H1 (cell line): ENCODE measurements around the gene PDYN. TPM values are rescaled to one million over a fixed set of nuclear protein-coding genes. Genes with fewer than 3 reads are reported as not detected.

Source experiments
- CTCF ChIA-PET: fragments of 300-600 bp; sonication (Branson Sonifier 250); formaldehyde crosslinking; loops from one replicate; lab custom pipeline; 2021; ENCODE audit not compliant: partially characterized antibody; lab: Charles Lee
- POLR2A ChIA-PET: fragments of 300-600 bp; sonication (Branson Sonifier 250); formaldehyde crosslinking; loops from one replicate; lab custom pipeline; 2021; ENCODE audit warnings: inconsistent platforms; ENCODE audit not compliant: partially characterized antibody; lab: Charles Lee
- DNase-seq, 2 experiments: peaks; one replicate each; pipeline versions ENCODE4 v3.0.0 to v3.0.0-alpha.2; 2010 to 2022; ENCODE audit warnings: low spot score in 2 of 2, low read depth in 1 of 2, mixed read lengths in 1 of 2
- FAIRE-seq: peaks from 2 replicates; lab custom pipeline; 2011; peaks lifted over from hg19 to GRCh38; lab: Jason Lieb, UNC
- H2AFZ ChIP-seq: 2 replicates; pipeline ENCODE4 v1.8.1; 2012; ENCODE audit warnings: low read length, inconsistent platforms
- H2AK5ac ChIP-seq: 2 replicates; pipeline ENCODE4 v1.6.1; 2013; ENCODE audit warnings: low read depth, low read length
- H2BK120ac ChIP-seq: replicated peaks from 2 replicates; pipeline ENCODE3; 2013; ENCODE audit warnings: low read depth, low read length, inconsistent platforms
- H2BK12ac ChIP-seq: 2 replicates; pipeline ENCODE4 v1.6.1; 2013; ENCODE audit warnings: low read depth, low read length
- H2BK15ac ChIP-seq: 2 replicates; pipeline ENCODE4 v1.6.1; 2013; ENCODE audit warnings: low read length
- H2BK20ac ChIP-seq: 2 replicates; pipeline ENCODE4 v1.6.1; 2013; ENCODE audit warnings: low read length
- H2BK5ac ChIP-seq: 2 replicates; pipeline ENCODE4 v1.6.1; 2013; ENCODE audit warnings: low read depth, low read length
- H3K14ac ChIP-seq: 2 replicates; pipeline ENCODE4 v1.6.1; 2013; ENCODE audit warnings: inconsistent platforms; ENCODE audit not compliant: insufficient read length
- H3K18ac ChIP-seq: 2 replicates; pipeline ENCODE4 v1.6.1; 2013; ENCODE audit warnings: low read length; ENCODE audit errors: extremely low read depth
- H3K23ac ChIP-seq: 2 replicates; pipeline ENCODE4 v1.6.1; 2013; ENCODE audit warnings: inconsistent platforms; ENCODE audit not compliant: insufficient read length
- H3K23me2 ChIP-seq: 2 replicates; pipeline ENCODE4 v1.6.1; 2013; ENCODE audit warnings: low read depth, low read length
- H3K27ac ChIP-seq: 2 replicates; pipeline ENCODE4 v1.6.1; 2011; ENCODE audit warnings: low read depth, low read length, inconsistent platforms
- H3K27me3 ChIP-seq, 4 experiments: replicated peaks in 1 of 4; 1 replicate in 1 of 4; 2 replicates in 3 of 4; pipeline versions ENCODE4 v1.6.1 to v1.8.1; 2011 to 2013; ENCODE audit warnings: low read length in 3 of 4, mild to moderate bottlenecking in 3 of 4, inconsistent platforms in 2 of 4, mixed read lengths in 2 of 4, moderate library complexity in 1 of 4; ENCODE audit not compliant: control insufficient read depth in 3 of 4, insufficient read depth in 3 of 4; ENCODE audit errors: extremely low read depth in 1 of 4
- H3K36me3 ChIP-seq, 4 experiments: 2 replicates each; pipeline versions ENCODE4 v1.6.1 to v1.8.1; 2011 to 2013; ENCODE audit warnings: mild to moderate bottlenecking in 4 of 4, low read length in 3 of 4, moderate library complexity in 2 of 4, control low read depth in 1 of 4, inconsistent platforms in 1 of 4; ENCODE audit not compliant: insufficient read depth in 4 of 4, control insufficient read depth in 2 of 4
- H3K4ac ChIP-seq: replicated peaks from 2 replicates; pipeline ENCODE3; 2013; ENCODE audit warnings: low read length, low read depth, mixed read lengths, inconsistent platforms; ENCODE audit not compliant: insufficient read length
- H3K4me1 ChIP-seq, 4 experiments: replicated peaks in 1 of 4; 1 replicate in 1 of 4; 2 replicates in 3 of 4; pipeline versions ENCODE4 v1.6.1 to v1.8.1; 2011 to 2013; ENCODE audit warnings: low read length in 3 of 4, inconsistent platforms in 2 of 4, mixed read lengths in 1 of 4; ENCODE audit not compliant: insufficient read depth in 4 of 4, control insufficient read depth in 3 of 4
- H3K4me2 ChIP-seq, 2 experiments: 2 replicates each; pipeline versions ENCODE4 v1.6.1 to v1.8.1; 2011 to 2013; ENCODE audit warnings: low read depth in 2 of 2, low read length in 2 of 2, control low read depth in 1 of 2, inconsistent platforms in 1 of 2, mild to moderate bottlenecking in 1 of 2; ENCODE audit not compliant: insufficient read depth in 1 of 2
- H3K4me3 ChIP-seq, 4 experiments: fragments of 200-600, 300-600 bp in 1 of 4; sonication (generic), shearing (Covaris generic), sonication (Bioruptor Twin) in 1 of 4; 2 replicates each; pipeline versions ENCODE4 v1.5.1 to v1.8.1; 2011 to 2016; ENCODE audit warnings: low read length in 4 of 4, low read depth in 3 of 4, control low read depth in 2 of 4, inconsistent platforms in 2 of 4, mild to moderate bottlenecking in 2 of 4, mixed read lengths in 1 of 4, moderate library complexity in 1 of 4; ENCODE audit not compliant: insufficient read depth in 2 of 4; ENCODE audit errors: extremely low read depth in 1 of 4
- H3K56ac ChIP-seq: replicated peaks from 2 replicates; pipeline ENCODE3; 2013; ENCODE audit warnings: low read depth, mild to moderate bottlenecking, mixed read lengths, low read length, inconsistent platforms; ENCODE audit not compliant: insufficient read length
- H3K79me1 ChIP-seq: 2 replicates; pipeline ENCODE4 v1.6.1; 2013; ENCODE audit warnings: low read depth, low read length, control low read depth
- H3K79me2 ChIP-seq, 2 experiments: 2 replicates each; pipeline versions ENCODE4 v1.6.1 to v1.8.1; 2012 to 2013; ENCODE audit warnings: low read length in 2 of 2, mild to moderate bottlenecking in 2 of 2, inconsistent platforms in 1 of 2; ENCODE audit not compliant: insufficient read depth in 2 of 2, control insufficient read depth in 1 of 2
- H3K9ac ChIP-seq, 4 experiments: replicated peaks in 1 of 4; 1 replicate in 1 of 4; 2 replicates in 3 of 4; pipeline versions ENCODE4 v1.6.1 to v1.8.1; 2011 to 2013; ENCODE audit warnings: low read depth in 3 of 4, low read length in 3 of 4, control low read depth in 2 of 4, mild to moderate bottlenecking in 2 of 4, moderate library complexity in 2 of 4, inconsistent platforms in 1 of 4; ENCODE audit errors: extremely low read depth in 1 of 4
- H3K9me3 ChIP-seq, 2 experiments: 2 replicates each; pipeline versions ENCODE4 v1.6.1 to v1.8.1; 2012 to 2013; ENCODE audit warnings: mild to moderate bottlenecking in 2 of 2, moderate library complexity in 2 of 2, control low read depth in 1 of 2, inconsistent platforms in 1 of 2, low read depth in 1 of 2, low read length in 1 of 2, mixed read lengths in 1 of 2; ENCODE audit not compliant: insufficient read depth in 2 of 2
- H4K20me1 ChIP-seq, 2 experiments: replicated peaks in 1 of 2; 2 replicates each; pipeline versions ENCODE3 to v1.8.1; 2011 to 2013; ENCODE audit warnings: inconsistent platforms in 2 of 2, low read length in 2 of 2, mild to moderate bottlenecking in 1 of 2; ENCODE audit not compliant: insufficient read depth in 2 of 2, control insufficient read depth in 1 of 2
- H4K5ac ChIP-seq: 2 replicates; pipeline ENCODE4 v1.6.1; 2013; ENCODE audit warnings: low read length, low read depth, mixed read lengths, inconsistent platforms; ENCODE audit not compliant: insufficient read length
- H4K8ac ChIP-seq: 2 replicates; pipeline ENCODE4 v1.8.0; 2013; ENCODE audit warnings: mild to moderate bottlenecking, moderate library complexity, low read length, inconsistent platforms; ENCODE audit not compliant: insufficient read depth; ENCODE audit errors: extremely low read depth
- H4K91ac ChIP-seq: replicated peaks from 2 replicates; pipeline ENCODE3; 2013; ENCODE audit warnings: low read length, mixed read lengths, inconsistent platforms; ENCODE audit not compliant: insufficient read length
- CEBPB ChIP-seq: IDR thresholded peaks from 2 replicates; pipeline ENCODE4 v1.6.1; 2012; ENCODE audit warnings: low read depth, low read length
- GABPA ChIP-seq: IDR thresholded peaks from 2 replicates; pipeline ENCODE4 v1.6.1; 2011; ENCODE audit warnings: mild to moderate bottlenecking, low read length, moderate library complexity, borderline replicate concordance; ENCODE audit not compliant: insufficient read depth
- NRF1 ChIP-seq: IDR thresholded peaks from 2 replicates; pipeline ENCODE4 v1.6.1; 2011; ENCODE audit warnings: mild to moderate bottlenecking, low read depth, low read length, improper control_type of control experiment
- POLR2AphosphoS5 ChIP-seq: IDR thresholded peaks from 2 replicates; pipeline ENCODE4 v1.6.1; 2011; ENCODE audit warnings: low read depth, low read length
- SP4 ChIP-seq: IDR thresholded peaks from 2 replicates; pipeline ENCODE4 v1.6.1; 2012; ENCODE audit warnings: low read length, inconsistent platforms
- TBP ChIP-seq: IDR thresholded peaks from 2 replicates; pipeline ENCODE4 v1.6.1; 2011; ENCODE audit warnings: low read depth, low read length, improper control_type of control experiment
- WGBS, 2 experiments: shearing (Covaris generic) in 1 of 2; methylation state at CpG; one replicate each; pipeline versions ENCODE4 v1.1.6 to v1.1.7; 2013 to 2015; ENCODE audit warnings: low lambda C conversion rate in 2 of 2, mixed read lengths in 2 of 2, inconsistent platforms in 1 of 2, low coverage in 1 of 2, missing lambda C conversion rate in 1 of 2; ENCODE audit not compliant: insufficient replicate concordance in 2 of 2, insufficient coverage in 1 of 2, insufficient read length in 1 of 2; ENCODE audit errors: extremely low coverage in 1 of 2, missing lambda C conversion rate in 1 of 2; 5-methylcytosine and 5-hydroxymethylcytosine counted together
- polyA plus RNA-seq, 7 experiments: library from polyadenylated mRNA; depleted of rRNA in 3 of 7; stranded (reverse) in 5 of 7; unstranded in 2 of 7; fragments of >200 nt in 5 of 7; fragments of 200-250 nt in 2 of 7; gene quantifications; 1 replicate in 5 of 7; 2 replicates in 1 of 7; 4 replicates in 1 of 7; pipeline versions ENCODE4 v1.2.1 to v1.2.3, GENCODE V29; 2011 to 2013; ENCODE audit warnings: missing spikeins in 2 of 7, mixed read lengths in 2 of 7
- total RNA-seq: library from RNA; stranded (reverse); fragmentation: NEBNext Ultra II Directional; extraction: Animal tissue kit (Norgen Biotek cat#: 25700); gene quantifications from 2 replicates; pipeline ENCODE4 v1.2.1, GENCODE V29; 2021
- TF ChIP-seq, protein P1 (sequence below): IDR thresholded peaks from 2 replicates; pipeline ENCODE4 v1.6.1; 2012; ENCODE audit warnings: inconsistent platforms
- TF ChIP-seq, protein P2 (sequence below): IDR thresholded peaks from 2 replicates; pipeline ENCODE4 v1.6.1; 2011; ENCODE audit warnings: low read length, improper control_type of control experiment

PDYN gene
- total and polyA plus RNA-seq, 2 of the 8 experiments (the other 6 are each of a cell fraction or from before 2014, with no cell fraction given) = 0.54 to 0.60 TPM

DNA sequence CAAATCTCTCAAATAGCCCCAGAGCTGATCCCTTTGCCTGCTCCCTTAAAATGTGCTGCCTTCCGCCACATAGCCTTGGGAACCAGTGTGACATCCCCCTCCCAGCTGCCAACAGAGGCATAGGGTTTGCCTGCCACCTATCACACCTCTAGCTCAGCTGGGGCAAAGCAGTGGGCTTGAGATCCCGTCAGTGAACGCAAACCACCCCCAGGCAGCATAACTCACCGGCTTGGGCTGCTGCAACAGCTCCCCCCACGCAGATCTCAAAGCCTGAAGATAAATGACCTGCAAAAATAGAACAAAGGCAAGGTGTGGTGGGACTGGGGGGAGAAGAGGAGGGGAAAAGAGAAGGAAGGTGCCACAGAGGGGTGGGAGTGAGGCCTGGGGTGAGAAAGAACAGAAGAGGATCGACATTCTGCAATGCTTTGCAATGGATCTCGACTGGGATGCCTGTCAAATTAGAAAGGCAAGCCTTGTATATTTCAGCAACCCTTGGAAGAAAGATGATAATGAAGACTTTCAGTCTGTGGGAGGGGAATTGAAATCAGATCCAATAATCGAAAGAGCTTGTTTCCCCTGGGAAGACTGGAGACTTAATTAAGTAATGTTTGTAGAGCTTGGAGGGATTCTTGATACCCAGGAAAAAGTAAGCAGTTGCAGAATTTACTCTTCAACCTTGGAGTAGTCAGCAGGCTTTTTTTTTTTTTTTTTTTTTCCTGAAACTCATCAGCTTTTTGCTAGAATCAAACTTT lies 1.3 kb downstream of the PDYN start:
- FAIRE-seq = no peak
- WGBS, 2 experiments = 72% methylated on average over 8 of the region's 8 CpGs; no CpG with 5 or more reads in 1 of the 2 experiments
- peaks cover 0 to 3% (median 1%) of the 10 kb centered on the region in 4 experiments; a peak in 2 of 7 replicates for H3K27me3 ChIP-seq
- TF ChIP-seq TBP (no peak), POLR2AphosphoS5 (no peak), NRF1 (no peak), SP4 (no peak), GABPA (no peak), CEBPB (no peak)
- TF ChIP-seq, protein P1, sequence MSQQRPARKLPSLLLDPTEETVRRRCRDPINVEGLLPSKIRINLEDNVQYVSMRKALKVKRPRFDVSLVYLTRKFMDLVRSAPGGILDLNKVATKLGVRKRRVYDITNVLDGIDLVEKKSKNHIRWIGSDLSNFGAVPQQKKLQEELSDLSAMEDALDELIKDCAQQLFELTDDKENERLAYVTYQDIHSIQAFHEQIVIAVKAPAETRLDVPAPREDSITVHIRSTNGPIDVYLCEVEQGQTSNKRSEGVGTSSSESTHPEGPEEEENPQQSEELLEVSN = no peak
- TF ChIP-seq, protein P2, sequence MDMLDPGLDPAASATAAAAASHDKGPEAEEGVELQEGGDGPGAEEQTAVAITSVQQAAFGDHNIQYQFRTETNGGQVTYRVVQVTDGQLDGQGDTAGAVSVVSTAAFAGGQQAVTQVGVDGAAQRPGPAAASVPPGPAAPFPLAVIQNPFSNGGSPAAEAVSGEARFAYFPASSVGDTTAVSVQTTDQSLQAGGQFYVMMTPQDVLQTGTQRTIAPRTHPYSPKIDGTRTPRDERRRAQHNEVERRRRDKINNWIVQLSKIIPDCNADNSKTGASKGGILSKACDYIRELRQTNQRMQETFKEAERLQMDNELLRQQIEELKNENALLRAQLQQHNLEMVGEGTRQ = no peak

More for the DNA sequence above, 1.3 kb downstream of the PDYN start:
- Histone ChIP-seq H3K14ac (no peak overlapping the region), H3K9ac (no peak overlapping the region), H3K9me3 (no peaks in the 10 kb centered on the region), H3K4me2 (no peak overlapping the region), H3K23me2 (no peaks in the 10 kb centered on the region; the same call in 1 of the 2 replicates), H4K5ac (no peak overlapping the region), H3K18ac (no peak overlapping the region), H3K23ac (no peak overlapping the region), H4K8ac (no peak overlapping the region), H3K56ac (no peak overlapping the region), H2BK5ac (no peak overlapping the region), H3K79me1 (no peaks in the 10 kb centered on the region), H3K4me1 (peaks cover 2 to 15% (median 8%) of the 10 kb centered on the region in 4 experiments; a peak in 6 of 7 replicates), H2BK120ac (no peak overlapping the region), H2AFZ (no peak overlapping the region), H2BK20ac (no peak overlapping the region), H4K20me1 (no peaks in the 10 kb centered on the region), H2BK15ac (no peak overlapping the region), H3K4me3 (no peak overlapping the region), H2AK5ac (no peak overlapping the region), H3K4ac (no peak overlapping the region), H4K91ac (no peak overlapping the region), H3K36me3 (no peaks in the 10 kb centered on the region), H3K27ac (no peak overlapping the region), H3K79me2 (no peaks in the 10 kb centered on the region), H2BK12ac (no peak overlapping the region)
- ChIA-PET CTCF (interaction anchor here (0.8 to 3.4 kb wide), 4 partner anchors 14 to 91 kb away, joined by 3 to 24 read pairs (median 4); no protein-coding TSS in a partner anchor), POLR2A (no interaction called here)
- no peak for DNase-seq
